ENCODE measurements around the gene MEPCE.
"Not testable (repeated sequence)": the region's sequence is repeated elsewhere in the genome, so short reads cannot be mapped to it uniquely, and the experiment has no call there.

DNA sequence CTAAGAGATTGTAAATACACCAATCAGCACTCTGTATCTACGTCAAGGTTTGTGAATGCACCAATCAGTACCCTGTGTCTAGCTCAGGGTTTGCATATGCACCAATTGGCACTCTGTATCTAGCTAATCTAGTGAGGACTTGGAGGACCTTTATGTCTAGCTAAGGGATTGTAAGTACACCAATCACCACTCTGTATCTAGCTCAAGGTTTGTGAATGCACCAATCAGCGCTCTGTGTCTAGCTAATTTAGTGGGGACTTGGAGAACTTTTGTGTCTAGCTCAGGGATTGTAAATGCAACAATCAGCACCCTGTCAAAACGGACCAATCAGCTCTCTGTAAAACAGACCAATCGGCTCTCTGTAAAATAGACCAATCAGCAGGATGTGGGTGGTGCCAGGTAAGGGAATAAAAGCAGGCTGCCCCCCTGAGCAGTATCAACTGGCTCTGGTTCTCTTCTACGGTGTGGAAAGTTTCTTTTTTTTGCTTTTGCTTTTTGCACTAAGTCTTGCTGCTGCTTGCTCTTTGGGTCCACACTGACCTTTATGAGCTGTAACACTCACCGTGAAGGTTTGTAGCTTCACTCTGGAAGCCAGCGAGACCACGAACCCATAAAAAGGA, 47.3 kb upstream of the MEPCE start:
- TF ChIP-seq, protein P1, sequence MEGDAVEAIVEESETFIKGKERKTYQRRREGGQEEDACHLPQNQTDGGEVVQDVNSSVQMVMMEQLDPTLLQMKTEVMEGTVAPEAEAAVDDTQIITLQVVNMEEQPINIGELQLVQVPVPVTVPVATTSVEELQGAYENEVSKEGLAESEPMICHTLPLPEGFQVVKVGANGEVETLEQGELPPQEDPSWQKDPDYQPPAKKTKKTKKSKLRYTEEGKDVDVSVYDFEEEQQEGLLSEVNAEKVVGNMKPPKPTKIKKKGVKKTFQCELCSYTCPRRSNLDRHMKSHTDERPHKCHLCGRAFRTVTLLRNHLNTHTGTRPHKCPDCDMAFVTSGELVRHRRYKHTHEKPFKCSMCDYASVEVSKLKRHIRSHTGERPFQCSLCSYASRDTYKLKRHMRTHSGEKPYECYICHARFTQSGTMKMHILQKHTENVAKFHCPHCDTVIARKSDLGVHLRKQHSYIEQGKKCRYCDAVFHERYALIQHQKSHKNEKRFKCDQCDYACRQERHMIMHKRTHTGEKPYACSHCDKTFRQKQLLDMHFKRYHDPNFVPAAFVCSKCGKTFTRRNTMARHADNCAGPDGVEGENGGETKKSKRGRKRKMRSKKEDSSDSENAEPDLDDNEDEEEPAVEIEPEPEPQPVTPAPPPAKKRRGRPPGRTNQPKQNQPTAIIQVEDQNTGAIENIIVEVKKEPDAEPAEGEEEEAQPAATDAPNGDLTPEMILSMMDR (IDR thresholded peaks at IDR 0.05) = not testable (repeated sequence)
- TF ChIP-seq POLR2A (IDR thresholded peaks at IDR 0.05) = not testable (repeated sequence)
